ENCODE data around the gene CDC42EP1. TPM values are rescaled to one million over a fixed set of nuclear protein-coding genes. Genes with fewer than 3 reads are reported as not detected.
"Not testable (repeated sequence)": the region's sequence is repeated elsewhere in the genome, so short reads cannot be mapped to it uniquely, and the experiment has no call there.

CDC42EP1 gene
- total RNA-seq, 1 donor from 2014 or later, result 52.6 TPM

- peaks cover 9% of the 10 kb centered on the region for H3K4me1 Mint-ChIP-seq (ENCODE audit: low read depth)
- H3K9me3 Mint-ChIP-seq (ENCODE audit: low read depth), result peaks cover 1% of the 10 kb centered on the region
- H3K27ac Mint-ChIP-seq, result no peak overlapping the region
- peaks cover 6% of the 10 kb centered on the region for H3K27me3 Mint-ChIP-seq
- peaks cover 5% of the 10 kb centered on the region for H3K36me3 Mint-ChIP-seq (ENCODE audit: insufficient read depth)
- no peak for TF ChIP-seq CTCF (IDR thresholded peaks at IDR 0.05; ENCODE audit: unreplicated experiment)
- peak overlapping the region; percentile 60 for H3K4me3 Mint-ChIP-seq (ENCODE audit: low read depth)
- no peak for DNase-seq (ENCODE audit: low spot score, unreplicated experiment)
Observed at GRCh38 chr22:37521236-37521739, 39.0 kb upstream of the CDC42EP1 start.

GRCh38 chr22:37522482-37522881, 37.8 kb upstream of the CDC42EP1 start:
- H3K4me1 Mint-ChIP-seq (ENCODE audit: low read depth), result peaks cover 9% of the 10 kb centered on the region
- peaks cover 6% of the 10 kb centered on the region for H3K27me3 Mint-ChIP-seq
- TF ChIP-seq CTCF (IDR thresholded peaks at IDR 0.05; ENCODE audit: unreplicated experiment), result no peak
- no peaks in the 10 kb centered on the region for H3K36me3 Mint-ChIP-seq (ENCODE audit: insufficient read depth)
- H3K4me3 Mint-ChIP-seq (ENCODE audit: low read depth), result peak overlapping the region; percentile 45
- H3K9me3 Mint-ChIP-seq (ENCODE audit: low read depth), result no peaks in the 10 kb centered on the region
- H3K27ac Mint-ChIP-seq, result no peak overlapping the region
- no peak for DNase-seq (ENCODE audit: low spot score, unreplicated experiment)

GRCh38 chr22:37525073-37525745, 35.1 kb upstream of the CDC42EP1 start:
- Mint-ChIP-seq H3K4me1 (ENCODE audit: low read depth) (peaks cover 2% of the 10 kb centered on the region), H3K36me3 (ENCODE audit: insufficient read depth) (no peaks in the 10 kb centered on the region), H3K4me3 (ENCODE audit: low read depth) (no peak overlapping the region), H3K27ac (no peak overlapping the region), H3K9me3 (ENCODE audit: low read depth) (no peaks in the 10 kb centered on the region), H3K27me3 (peaks cover 6% of the 10 kb centered on the region)
- TF ChIP-seq CTCF (IDR thresholded peaks at IDR 0.05; ENCODE audit: unreplicated experiment), result no peak
- DNase-seq (ENCODE audit: low spot score, unreplicated experiment), result no peak

- Mint-ChIP-seq H3K9me3 (ENCODE audit: low read depth) (no peaks in the 10 kb centered on the region), H3K27ac (no peak overlapping the region), H3K27me3 (peaks cover 6% of the 10 kb centered on the region), H3K4me1 (ENCODE audit: low read depth) (peaks cover 2% of the 10 kb centered on the region), H3K36me3 (ENCODE audit: insufficient read depth) (no peaks in the 10 kb centered on the region), H3K4me3 (ENCODE audit: low read depth) (no peak overlapping the region)
- no peak for TF ChIP-seq CTCF (IDR thresholded peaks at IDR 0.05; ENCODE audit: unreplicated experiment)
- DNase-seq (ENCODE audit: low spot score, unreplicated experiment), result no peak
Observed at GRCh38 chr22:37525746-37526350, 34.4 kb upstream of the CDC42EP1 start.

GRCh38 chr22:37526376-37526775, 33.9 kb upstream of the CDC42EP1 start:
- Mint-ChIP-seq H3K4me3 (ENCODE audit: low read depth) (no peak overlapping the region), H3K27me3 (peaks cover 6% of the 10 kb centered on the region), H3K4me1 (ENCODE audit: low read depth) (peaks cover 2% of the 10 kb centered on the region), H3K27ac (no peak overlapping the region), H3K9me3 (ENCODE audit: low read depth) (no peaks in the 10 kb centered on the region), H3K36me3 (ENCODE audit: insufficient read depth) (no peaks in the 10 kb centered on the region)
- DNase-seq (ENCODE audit: low spot score, unreplicated experiment), result no peak
- no peak for TF ChIP-seq CTCF (IDR thresholded peaks at IDR 0.05; ENCODE audit: unreplicated experiment)

- H3K27me3 Mint-ChIP-seq; H3K9me3 Mint-ChIP-seq (ENCODE audit: low read depth); DNase-seq (ENCODE audit: low spot score, unreplicated experiment); H3K27ac Mint-ChIP-seq; H3K4me3 Mint-ChIP-seq (ENCODE audit: low read depth); H3K36me3 Mint-ChIP-seq (ENCODE audit: insufficient read depth); H3K4me1 Mint-ChIP-seq (ENCODE audit: low read depth): not testable (repeated sequence)
Observed at GRCh38 chr22:37527081-37527752, 33.1 kb upstream of the CDC42EP1 start.

- H3K36me3 Mint-ChIP-seq (ENCODE audit: insufficient read depth); H3K4me3 Mint-ChIP-seq (ENCODE audit: low read depth); H3K27ac Mint-ChIP-seq; H3K4me1 Mint-ChIP-seq (ENCODE audit: low read depth); H3K27me3 Mint-ChIP-seq; DNase-seq (ENCODE audit: low spot score, unreplicated experiment); H3K9me3 Mint-ChIP-seq (ENCODE audit: low read depth): not testable (repeated sequence)
Observed at GRCh38 chr22:37527952-37528351, 32.3 kb upstream of the CDC42EP1 start.

Data from progenitor cell of endocrine pancreas (in vitro differentiated cells).